Aorta (tissue), 5 donors: Measurements from ENCODE around the gene APH1A. TPM values are rescaled to one million over a fixed set of nuclear protein-coding genes. Genes with fewer than 3 reads are reported as not detected.
"Not testable (repeated sequence)": the region's sequence is repeated elsewhere in the genome, so short reads cannot be mapped to it uniquely, and the experiment has no call there.

ENCODE experiments used
- ATAC-seq: fragments of 200-7000 bp; cut with Tn5 transposase; one replicate; pipeline ENCODE4 v1.9.1; 2022; ENCODE audit warnings: moderate library complexity; ENCODE audit not compliant: low FRiP score
- DNase-seq, 2 donors: peaks; one replicate each; pipeline ENCODE4 v3.0.0-alpha.2; 2020
- H3K27ac ChIP-seq, 2 donors: one replicate each; pipeline ENCODE4 v1.5.1; 2013; ENCODE audit warnings: low read length in 2 of 2, mild to moderate bottlenecking in 2 of 2, moderate library complexity in 2 of 2, control low read depth in 1 of 2, inconsistent platforms in 1 of 2, low read depth in 1 of 2
- H3K27me3 ChIP-seq, 2 donors: one replicate each; pipeline ENCODE4 v1.6.1; 2013; ENCODE audit warnings: control low read depth in 1 of 2, low read length in 1 of 2, mild to moderate bottlenecking in 1 of 2, moderate library complexity in 1 of 2; ENCODE audit not compliant: insufficient read depth in 2 of 2, control insufficient read depth in 1 of 2
- H3K36me3 ChIP-seq, 2 donors: one replicate each; pipeline ENCODE4 v1.6.1; 2013; ENCODE audit warnings: control low read depth in 1 of 2, low read length in 1 of 2, mild to moderate bottlenecking in 1 of 2; ENCODE audit not compliant: insufficient read depth in 2 of 2, control insufficient read depth in 1 of 2
- H3K4me1 ChIP-seq, 2 donors: one replicate each; pipeline ENCODE4 v1.6.1; 2013; ENCODE audit warnings: low read length in 2 of 2, control low read depth in 1 of 2, mild to moderate bottlenecking in 1 of 2, moderate library complexity in 1 of 2; ENCODE audit not compliant: insufficient read depth in 2 of 2, control insufficient read depth in 1 of 2
- H3K4me3 ChIP-seq, 2 donors: one replicate each; pipeline ENCODE4 v1.5.1; 2013; ENCODE audit warnings: low read length in 2 of 2, control low read depth in 1 of 2, mild to moderate bottlenecking in 1 of 2
- H3K9me3 ChIP-seq: one replicate; pipeline ENCODE4 v1.6.1; 2013; ENCODE audit warnings: mild to moderate bottlenecking, low read length; ENCODE audit not compliant: control insufficient read depth
- WGBS, 2 donors: extraction: QIAGEN DNeasy Blood & Tissue Kit; methylation state at CpG; one replicate each; pipeline ENCODE4 v1.1.7; 2013; 5-methylcytosine and 5-hydroxymethylcytosine counted together
- intact Hi-C, 2 donors: fragments of 100-400 bp; cut with DNase I; formaldehyde crosslinking; loops; one replicate each; pipeline versions ENCODE4 v1.14.2 to v1.15.0; 2022
- polyA plus RNA-seq, 2 donors: library from polyadenylated mRNA; stranded (reverse); fragments of 200-250 nt; gene quantifications; one replicate each; pipeline ENCODE4 v1.2.3, GENCODE V29; 2013
- total RNA-seq, 2 donors: library from RNA; stranded (reverse); fragmentation: NEBNext Ultra II Directional; extraction: Animal tissue kit (Norgen Biotek cat#: 25700); gene quantifications; one replicate each; pipeline ENCODE4 v1.2.1, GENCODE V29; 2021
- donor health status: healthy with polysubstance abuse.
- donor health status: Bipolar disorder and iron deficiency.
- donor health status: DM: no; HTN: no; CAD: no.
- donor health status: DM: no; HTN: no; CAD: no.
- donor health status: DM: yes; HTN: yes; CAD: no.

The APH1A gene
- total and polyA plus RNA-seq, 4 donors, result 67.8 to 82.9 (median 72.8) TPM

DNA sequence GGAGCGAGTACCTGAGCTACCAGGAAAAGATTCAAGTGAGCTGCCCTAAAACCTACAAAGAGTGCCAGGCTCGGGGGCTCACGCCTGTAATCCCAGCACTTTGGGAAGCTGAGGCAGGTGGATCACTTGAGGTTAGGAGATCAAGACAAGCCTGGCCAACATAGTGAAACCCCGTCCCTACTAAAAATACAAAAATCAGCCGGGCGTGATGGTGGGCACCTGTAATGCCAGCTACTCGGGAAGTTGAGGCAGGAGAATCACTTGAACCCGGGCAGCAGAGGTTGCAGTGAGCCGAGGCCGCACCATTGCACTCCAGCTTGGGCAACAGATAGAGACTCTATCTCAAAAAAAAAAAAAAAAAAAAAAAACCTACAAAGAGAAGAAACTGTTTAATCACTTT, 35.9 kb downstream of the APH1A start:
- not testable (repeated sequence) for H3K9me3 ChIP-seq, H3K27ac ChIP-seq, H3K36me3 ChIP-seq, ATAC-seq, H3K27me3 ChIP-seq, H3K4me1 ChIP-seq, H3K4me3 ChIP-seq
- intact Hi-C loops, result loop anchor here in 1 of 2 donors (5.0 kb wide), 1 partner anchor 71 kb away; no protein-coding TSS in a partner anchor
- 86 to 89% methylated on average over 10 of the region's 10 CpGs for WGBS, 2 donors
- peak in 1 of 2 donors; percentile 43 for DNase-seq

- not testable (repeated sequence) for H3K4me3 ChIP-seq, DNase-seq
Observed at GRCh38 chr1:150228246-150228645, 40.6 kb downstream of the APH1A start.

GRCh38 chr1:150227228-150227627, 41.6 kb downstream of the APH1A start:
- Histone ChIP-seq H3K27me3 (no peaks in the 10 kb centered on the region), H3K36me3 (peaks cover 0 to 2% of the 10 kb centered on the region in 2 donors)

More at GRCh38 chr1:150228246-150228645, 40.6 kb downstream of the APH1A start:
- intact Hi-C loops, H3K27ac ChIP-seq, ATAC-seq, H3K9me3 ChIP-seq, H3K27me3 ChIP-seq, H3K36me3 ChIP-seq, H3K4me1 ChIP-seq: not testable (repeated sequence)
- 94 to 96% methylated on average over 10 of the region's 10 CpGs for WGBS, 2 donors

DNA sequence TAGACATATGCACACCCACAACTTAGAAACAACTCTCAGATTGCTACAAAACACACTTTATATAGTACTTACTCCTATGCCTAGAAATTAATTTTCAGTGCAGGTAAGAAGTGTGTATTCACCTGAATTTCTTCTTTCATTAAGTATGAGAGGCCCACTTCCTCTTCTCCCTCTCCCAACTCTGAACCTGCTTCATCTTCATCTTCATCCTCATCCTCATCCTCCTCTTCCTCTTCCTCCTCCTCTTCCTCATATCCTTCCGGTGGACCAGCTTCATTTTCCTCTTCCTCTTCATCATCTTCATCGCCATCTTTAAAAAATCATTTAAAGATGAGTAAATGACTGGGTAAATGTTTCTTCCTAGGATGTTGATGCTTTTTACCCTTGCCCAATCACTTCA, 42.3 kb downstream of the APH1A start:
- Histone ChIP-seq H3K4me1 (no peaks in the 10 kb centered on the region), H3K9me3 (no peaks in the 10 kb centered on the region), H3K36me3 (peaks cover 0 to 2% of the 10 kb centered on the region in 2 donors), H3K4me3 (no peak overlapping the region), H3K27me3 (no peaks in the 10 kb centered on the region), H3K27ac (no peak overlapping the region)
- 95% methylated on average over 2 of the region's 2 CpGs for WGBS, 2 donors
- no peak for DNase-seq
- intact Hi-C loops, result no loop called here
- ATAC-seq, result no peak

More at GRCh38 chr1:150227228-150227627, 41.6 kb downstream of the APH1A start:
- H3K4me3 ChIP-seq, result no peak overlapping the region
- intact Hi-C loops, result no loop called here
- H3K9me3 ChIP-seq, result no peaks in the 10 kb centered on the region
- H3K4me1 ChIP-seq, result no peaks in the 10 kb centered on the region
- no peak overlapping the region for H3K27ac ChIP-seq
- no peak for ATAC-seq
- DNase-seq, result no peak

GRCh38 chr1:150225546-150225945, 43.3 kb downstream of the APH1A start:
- WGBS, 2 donors, result 96 to 100% methylated on average over 1 of the region's 1 CpG
- no peaks in the 10 kb centered on the region for H3K4me1 ChIP-seq
- intact Hi-C loops, result no loop called here

GRCh38 chr1:150224983-150225382, 43.8 kb downstream of the APH1A start:
- Histone ChIP-seq H3K36me3 (peaks cover 0 to 2% of the 10 kb centered on the region in 2 donors), H3K27ac (no peak overlapping the region), H3K4me3 (no peak overlapping the region), H3K4me1 (no peaks in the 10 kb centered on the region), H3K27me3 (no peaks in the 10 kb centered on the region), H3K9me3 (no peaks in the 10 kb centered on the region)
- 91 to 93% methylated on average over 1 of the region's 1 CpG for WGBS, 2 donors
- ATAC-seq (no peak), DNase-seq (no peak)
- intact Hi-C loops, result no loop called here

More at GRCh38 chr1:150225546-150225945, 43.3 kb downstream of the APH1A start:
- Histone ChIP-seq H3K4me3 (no peak overlapping the region), H3K9me3 (no peaks in the 10 kb centered on the region), H3K27ac (no peak overlapping the region), H3K27me3 (no peaks in the 10 kb centered on the region), H3K36me3 (peaks cover 0 to 2% of the 10 kb centered on the region in 2 donors)
- ATAC-seq (no peak), DNase-seq (no peak)

DNA sequence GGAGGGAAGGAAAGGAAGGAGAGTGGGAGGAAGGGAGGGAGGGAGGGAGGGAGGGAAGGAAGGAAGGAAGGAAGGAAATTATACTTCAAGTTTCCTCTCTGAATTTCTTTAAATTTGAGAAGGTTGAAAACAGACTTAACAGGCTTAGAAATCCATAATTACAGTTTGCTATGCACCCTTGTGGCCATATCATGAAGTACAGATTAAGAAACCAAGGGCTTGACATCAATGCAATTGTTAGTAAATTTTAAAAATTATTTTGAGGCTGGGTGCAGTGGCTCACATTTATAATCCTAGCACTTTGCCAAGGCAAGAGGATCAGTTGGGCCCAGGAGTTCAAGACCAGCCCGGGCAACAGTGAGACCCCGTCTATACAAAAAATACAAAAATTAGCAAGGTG, 47.3 kb downstream of the APH1A start:
- H3K27ac ChIP-seq, result no peak overlapping the region
- WGBS, 2 donors, result 87 to 91% methylated on average over 2 of the region's 2 CpGs

GRCh38 chr1:150215855-150216254, 53.0 kb downstream of the APH1A start:
- ATAC-seq, H3K36me3 ChIP-seq, H3K4me1 ChIP-seq, H3K4me3 ChIP-seq, H3K27me3 ChIP-seq, H3K9me3 ChIP-seq, intact Hi-C loops, DNase-seq, H3K27ac ChIP-seq: not testable (repeated sequence)
- WGBS, 2 donors, result 92 to 95% methylated on average over 6 of the region's 6 CpGs

More for the DNA sequence above, 47.3 kb downstream of the APH1A start:
- no peaks in the 10 kb centered on the region for H3K27me3 ChIP-seq
- peaks cover 0 to 2% of the 10 kb centered on the region in 2 donors for H3K36me3 ChIP-seq
- intact Hi-C loops, result no loop called here
- ATAC-seq, result no peak
- H3K4me1 ChIP-seq, result no peaks in the 10 kb centered on the region
- H3K9me3 ChIP-seq, result no peaks in the 10 kb centered on the region
- no peak for DNase-seq
- no peak overlapping the region for H3K4me3 ChIP-seq
